Esophagus squamous epithelium (tissue), 4 donors: ENCODE data around the gene DCDC2.

Source experiments
- POLR2A ChIP-seq, 4 donors: fragments of 450-650 bp; IDR thresholded peaks; one replicate each; pipeline ENCODE4 v1.6.1; 2017; ENCODE audit warnings: antibody characterized with exemption in 4 of 4, mild to moderate bottlenecking in 4 of 4, moderate library complexity in 3 of 4
- TF ChIP-seq, protein P1 (sequence below), 6 experiments: fragments of 450-650 bp in 4 of 6; fragments of 200-600 bp in 2 of 6; sonication (generic) in 2 of 6; IDR thresholded peaks; one replicate each; pipeline ENCODE4 v1.5.1; 2016 to 2019; ENCODE audit warnings: antibody characterized with exemption in 6 of 6, mild to moderate bottlenecking in 4 of 6, moderate library complexity in 4 of 6

DNA sequence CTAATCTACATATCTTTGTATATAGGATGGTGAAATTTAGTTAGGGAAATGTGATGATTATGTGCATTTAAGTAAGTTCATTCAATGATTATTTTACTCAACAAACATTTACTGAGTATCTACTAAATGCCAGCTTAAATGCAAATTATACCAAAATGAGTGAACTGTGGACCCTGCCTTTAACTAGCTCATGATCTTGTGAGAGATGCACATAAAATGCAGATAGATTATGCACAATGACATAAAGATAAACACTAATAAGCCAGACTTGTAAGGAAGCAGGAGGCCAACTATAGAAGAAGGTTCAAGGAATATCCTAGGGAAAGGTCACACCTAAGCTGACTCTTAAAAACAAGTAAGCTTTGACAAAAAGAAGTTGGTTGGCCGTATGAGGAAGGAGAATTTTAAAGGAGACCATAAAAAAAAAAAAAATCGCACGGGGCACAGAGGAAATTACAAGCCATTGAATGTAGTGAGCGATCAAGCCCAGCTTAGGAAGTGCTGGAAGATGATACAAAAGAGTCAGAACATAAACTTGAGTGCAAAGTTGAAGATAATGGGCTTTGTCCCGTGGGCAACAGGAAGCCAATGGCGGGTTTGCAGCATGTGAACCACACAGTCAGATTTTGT lies 123.9 kb downstream of the DCDC2 start:
- TF ChIP-seq, protein P1, sequence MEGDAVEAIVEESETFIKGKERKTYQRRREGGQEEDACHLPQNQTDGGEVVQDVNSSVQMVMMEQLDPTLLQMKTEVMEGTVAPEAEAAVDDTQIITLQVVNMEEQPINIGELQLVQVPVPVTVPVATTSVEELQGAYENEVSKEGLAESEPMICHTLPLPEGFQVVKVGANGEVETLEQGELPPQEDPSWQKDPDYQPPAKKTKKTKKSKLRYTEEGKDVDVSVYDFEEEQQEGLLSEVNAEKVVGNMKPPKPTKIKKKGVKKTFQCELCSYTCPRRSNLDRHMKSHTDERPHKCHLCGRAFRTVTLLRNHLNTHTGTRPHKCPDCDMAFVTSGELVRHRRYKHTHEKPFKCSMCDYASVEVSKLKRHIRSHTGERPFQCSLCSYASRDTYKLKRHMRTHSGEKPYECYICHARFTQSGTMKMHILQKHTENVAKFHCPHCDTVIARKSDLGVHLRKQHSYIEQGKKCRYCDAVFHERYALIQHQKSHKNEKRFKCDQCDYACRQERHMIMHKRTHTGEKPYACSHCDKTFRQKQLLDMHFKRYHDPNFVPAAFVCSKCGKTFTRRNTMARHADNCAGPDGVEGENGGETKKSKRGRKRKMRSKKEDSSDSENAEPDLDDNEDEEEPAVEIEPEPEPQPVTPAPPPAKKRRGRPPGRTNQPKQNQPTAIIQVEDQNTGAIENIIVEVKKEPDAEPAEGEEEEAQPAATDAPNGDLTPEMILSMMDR (IDR thresholded peaks at IDR 0.05): no peak
- no peak for TF ChIP-seq POLR2A (IDR thresholded peaks at IDR 0.05)
